GM11168 (cell line): Measurements from ENCODE around the gene MEIS1.

Experiments used
- in situ Hi-C: fragments of 300-500 bp; cut with MboI; formaldehyde crosslinking; loops from one replicate; pipeline ENCODE4 v1.12.0; 2022; ENCODE audit warnings: low sequenced_read_pairs; ENCODE audit not compliant: unreplicated experiment

Gene MEIS1

GRCh38 chr2:66430505-66431273, 4.2 kb upstream of the MEIS1 start:
- in situ Hi-C loops, result loop anchor here (25.0 kb wide), 1 partner anchor 157 kb away; no protein-coding TSS in a partner anchor

- in situ Hi-C loops, result loop anchor here (25.0 kb wide), 1 partner anchor 156 kb away; no protein-coding TSS in a partner anchor
Observed at GRCh38 chr2:66431274-66431642, 3.7 kb upstream of the MEIS1 start.

- in situ Hi-C loops, result loop anchor here (25.0 kb wide), 1 partner anchor 155 kb away; no protein-coding TSS in a partner anchor
Observed at GRCh38 chr2:66431846-66432587, 2.9 kb upstream of the MEIS1 start.

GRCh38 chr2:66432801-66433694, 1.9 kb upstream of the MEIS1 start:
- in situ Hi-C loops, result loop anchor here (25.0 kb wide), 1 partner anchor 154 kb away; no protein-coding TSS in a partner anchor

- in situ Hi-C loops, result loop anchor here (25.0 kb wide), 1 partner anchor 154 kb away; no protein-coding TSS in a partner anchor
Observed at GRCh38 chr2:66433695-66433944, 1.3 kb upstream of the MEIS1 start.

- in situ Hi-C loops, result loop anchor here (25.0 kb wide), 1 partner anchor 153 kb away; no protein-coding TSS in a partner anchor
Observed at GRCh38 chr2:66433945-66434678, 813 bp upstream of the MEIS1 start.

- in situ Hi-C loops, result loop anchor here (25.0 kb wide), 1 partner anchor 152 kb away; no protein-coding TSS in a partner anchor
Observed at GRCh38 chr2:66435549-66435875, 587 bp downstream of the MEIS1 start.

DNA sequence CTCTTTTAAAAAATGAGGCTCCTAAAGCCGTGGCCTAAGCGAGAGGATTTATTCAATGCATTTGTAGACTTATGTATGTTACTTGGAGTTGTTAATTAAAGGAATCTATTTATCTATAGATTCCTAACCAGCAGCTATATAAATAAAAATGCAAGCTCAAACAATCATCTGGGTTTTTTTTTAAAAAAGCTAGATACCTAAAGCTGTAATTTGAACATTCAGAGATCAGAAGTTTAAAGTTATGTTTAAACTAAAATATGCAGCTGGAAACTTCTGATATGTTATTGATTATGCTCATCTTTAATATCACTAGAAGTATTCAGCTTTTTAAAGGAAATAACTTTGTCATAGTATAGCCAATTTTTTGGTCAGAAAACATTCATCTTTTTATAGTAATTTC, 1.0 kb downstream of the MEIS1 start:
- in situ Hi-C loops, result loop anchor here (25.0 kb wide), 1 partner anchor 151 kb away; no protein-coding TSS in a partner anchor

DNA sequence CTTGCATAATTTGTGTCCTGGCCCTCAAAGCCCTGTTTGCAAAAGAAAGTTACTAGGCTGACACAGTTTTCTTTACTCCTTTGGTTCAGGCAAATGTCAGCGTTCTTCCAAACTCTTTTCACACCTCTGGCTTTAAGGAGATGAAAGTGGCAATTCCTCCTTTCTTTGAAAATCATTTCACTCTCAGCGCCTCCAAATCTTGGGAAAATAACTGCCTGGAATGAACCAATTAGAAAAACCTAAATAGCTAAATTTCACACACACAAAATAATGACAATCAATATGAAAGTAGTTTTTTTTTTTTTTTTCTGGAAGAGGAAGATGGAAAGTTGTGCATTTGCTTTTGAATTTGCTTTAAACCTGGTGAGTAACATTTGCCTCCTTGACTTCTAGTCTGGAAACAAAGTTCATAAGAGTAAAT, 1.7 kb downstream of the MEIS1 start:
- in situ Hi-C loops, result loop anchor here (25.0 kb wide), 1 partner anchor 151 kb away; no protein-coding TSS in a partner anchor

- in situ Hi-C loops, result loop anchor here (25.0 kb wide), 1 partner anchor 150 kb away; no protein-coding TSS in a partner anchor
Observed at GRCh38 chr2:66437109-66437690, 2.3 kb downstream of the MEIS1 start.

GRCh38 chr2:66437691-66438497, 3.0 kb downstream of the MEIS1 start:
- in situ Hi-C loops, result loop anchor here (25.0 kb wide), 1 partner anchor 149 kb away; no protein-coding TSS in a partner anchor

DNA sequence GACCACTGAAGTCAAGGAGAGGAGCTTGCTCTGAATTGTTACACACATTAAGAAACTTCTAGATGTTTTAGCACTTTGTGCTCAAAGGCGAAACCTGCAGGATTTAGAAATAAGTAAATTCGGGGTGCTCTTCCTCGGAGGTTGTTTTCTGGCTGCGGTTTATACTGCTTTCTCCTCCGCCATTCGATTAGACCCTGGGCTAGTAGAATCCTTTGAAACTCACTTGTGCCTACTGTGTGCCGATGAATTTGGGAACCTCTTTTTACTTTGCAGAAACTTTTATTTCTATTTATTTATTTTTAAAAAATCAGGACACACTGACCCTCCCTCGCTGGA, 3.5 kb downstream of the MEIS1 start:
- in situ Hi-C loops, result loop anchor here (25.0 kb wide), 1 partner anchor 149 kb away; no protein-coding TSS in a partner anchor

DNA sequence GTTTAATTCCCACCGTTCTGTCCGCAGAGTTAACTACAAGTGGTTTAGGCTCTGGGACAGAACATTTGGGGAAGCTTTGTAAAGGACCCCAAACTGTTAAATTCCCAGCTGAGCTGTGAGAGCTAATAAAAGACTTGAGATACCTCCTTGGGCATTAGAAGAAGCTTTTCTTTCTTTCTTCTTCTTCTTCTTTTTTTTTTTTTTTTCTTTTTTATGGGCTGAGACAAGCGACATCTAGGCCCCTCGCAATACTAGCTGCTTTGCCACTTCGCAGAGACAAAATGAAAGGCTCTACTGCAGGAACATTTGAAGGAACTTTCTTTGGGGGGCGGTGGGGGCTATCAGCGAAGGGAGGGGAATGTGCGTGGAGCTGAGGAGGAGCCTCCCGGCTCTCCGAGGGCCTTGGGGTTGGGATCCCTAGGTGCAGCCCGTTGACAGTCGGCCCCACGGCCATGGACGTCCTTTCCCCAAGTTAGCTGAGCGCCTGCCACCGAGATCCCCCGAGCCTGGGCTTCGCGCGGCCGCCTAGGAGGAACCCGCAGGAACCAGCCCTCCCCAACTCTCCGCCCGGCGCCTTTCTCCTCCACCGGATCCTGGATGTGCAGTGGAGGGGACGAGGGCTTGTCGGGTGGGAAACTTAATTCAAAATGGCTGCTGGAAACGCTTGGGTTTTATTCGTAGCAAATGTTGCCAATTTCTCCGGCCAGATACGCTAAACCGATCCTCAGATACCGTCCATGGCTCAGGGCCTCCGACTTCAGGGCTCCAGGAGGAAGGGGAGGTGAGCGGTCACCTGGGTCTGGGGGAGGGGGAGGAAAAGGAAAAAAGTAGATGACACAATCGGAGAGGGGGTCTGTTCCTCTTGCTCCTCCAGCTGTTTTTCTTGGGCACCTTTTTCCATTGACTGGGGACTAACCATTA, 4.2 kb downstream of the MEIS1 start:
- in situ Hi-C loops, result loop anchor here (25.0 kb wide), 1 partner anchor 148 kb away; no protein-coding TSS in a partner anchor

- in situ Hi-C loops, result loop anchor here (25.0 kb wide), 1 partner anchor 147 kb away; no protein-coding TSS in a partner anchor
Observed at GRCh38 chr2:66439812-66440542, 5.1 kb downstream of the MEIS1 start.

DNA sequence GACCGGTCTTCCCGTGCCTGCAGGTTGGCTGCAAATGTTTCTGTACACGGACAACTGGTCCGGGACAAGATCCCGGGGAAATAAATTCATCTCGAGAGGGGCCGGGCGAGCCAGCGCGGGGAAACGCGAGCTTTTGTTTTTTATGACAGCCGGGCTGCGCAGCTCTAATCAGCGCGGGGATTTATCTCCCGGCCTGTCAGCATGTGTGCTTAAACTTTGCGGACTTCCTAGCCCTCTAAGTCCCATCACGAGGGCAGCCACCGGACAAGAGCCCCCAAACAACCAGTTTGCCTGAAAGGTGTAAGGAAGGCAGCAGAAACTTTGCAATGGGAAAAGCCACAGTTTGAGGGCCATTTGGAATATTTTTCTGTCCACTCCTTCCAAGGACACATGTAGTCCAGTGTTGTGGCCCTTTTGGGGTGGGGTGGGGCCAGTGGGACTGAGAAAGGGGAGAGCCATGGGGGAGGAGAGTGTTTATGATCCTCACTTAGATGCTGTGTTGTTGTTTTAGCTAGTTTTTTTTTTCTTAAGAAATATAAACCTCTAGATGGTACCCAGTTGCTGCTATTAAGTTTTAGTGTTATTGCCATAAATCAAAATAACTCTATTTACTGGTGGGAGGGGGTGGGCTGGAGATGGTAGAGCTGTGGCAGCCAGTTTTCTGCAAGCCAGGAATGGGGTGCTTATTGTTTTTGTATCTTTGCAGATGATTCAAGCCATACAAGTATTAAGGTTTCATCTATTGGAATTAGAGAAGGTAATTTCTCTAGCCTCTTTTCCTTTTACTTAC, 6.0 kb downstream of the MEIS1 start:
- in situ Hi-C loops, result loop anchor here (25.0 kb wide), 1 partner anchor 146 kb away; no protein-coding TSS in a partner anchor
